SU-DHL-6 (cell line): ENCODE results near the gene SERPINA12.

Experiments used
- CTCF ChIP-seq: fragments of 200-600 bp; sonication (generic); IDR thresholded peaks from one replicate; pipeline ENCODE4 v1.5.1; 2017; ENCODE audit warnings: antibody characterized with exemption, mild to moderate bottlenecking, low read length, moderate library complexity; ENCODE audit not compliant: insufficient read depth, poor library complexity, severe bottlenecking
- EZH2phosphoT487 ChIP-seq: fragments of 200-600 bp; sonication (generic), shearing (Covaris generic); conservative IDR thresholded peaks from 2 replicates; pipeline ENCODE4 v1.6.1; 2018; ENCODE audit warnings: mild to moderate bottlenecking, antibody characterized with exemption, low read length, moderate library complexity, mixed read lengths

GRCh38 chr14:94446126-94446525, 63.1 kb downstream of the SERPINA12 start:
- TF ChIP-seq CTCF (no peak), EZH2phosphoT487 (no peak)
